A549 (cell line): Measurements from ENCODE around the gene FGD5. TPM values are rescaled to one million over a fixed set of nuclear protein-coding genes. Genes with fewer than 3 reads are reported as not detected.

Experiments
- ATAC-seq, 2 experiments: fragments of 200-7000 bp in 1 of 2; fragments of >200 bp in 1 of 2; cut with Nextera tagmentation in 1 of 2; cut with Tn5 transposase in 1 of 2; 3 replicates each; pipeline versions ENCODE4 v1.8.0 to v1.9.1; 2018 to 2020; ENCODE audit warnings: mild to moderate bottlenecking in 1 of 2, moderate library complexity in 1 of 2
- CTCF ChIA-PET: fragments of 300-600 bp; sonication (Branson Sonifier 250); formaldehyde crosslinking; extraction: SDS; loops from one replicate; lab custom pipeline; 2021; ENCODE audit warnings: antibody characterized with exemption, inconsistent platforms; lab: Yijun Ruan, JAX
- POLR2A ChIA-PET: fragments of 350-600 bp; formaldehyde crosslinking; extraction: SDS; loops from one replicate; lab custom pipeline; 2021; ENCODE audit warnings: antibody characterized with exemption, inconsistent platforms; lab: Yijun Ruan, JAX
- DNase-seq, 2 experiments: peaks; one replicate each; pipeline versions ENCODE4 v3.0.0 to v3.0.0-alpha.2; 2011 to 2016; ENCODE audit warnings: low read depth in 1 of 2, low spot score in 1 of 2
- FAIRE-seq: peaks from 2 replicates; lab custom pipeline; 2011; peaks lifted over from hg19 to GRCh38; lab: Jason Lieb, UNC
- H3K27ac ChIP-seq, 2 experiments: fragments of >200 bp; sonication (Bioruptor Twin); formaldehyde crosslinking; 3 replicates each; pipeline ENCODE4 v1.5.1; 2016 to 2017
- H3K4me1 ChIP-seq: fragments of >200 bp; sonication (Bioruptor Twin); formaldehyde crosslinking; 3 replicates; pipeline ENCODE4 v1.6.1; 2016
- H3K4me2 ChIP-seq: fragments of >200 bp; sonication (Bioruptor Twin); formaldehyde crosslinking; 3 replicates; pipeline ENCODE4 v1.6.1; 2016
- H3K4me3 ChIP-seq: fragments of >200 bp; sonication (Bioruptor Twin); formaldehyde crosslinking; 3 replicates; pipeline ENCODE4 v1.5.1; 2016
- H3K9me3 ChIP-seq: fragments of >200 bp; sonication (Bioruptor Twin); formaldehyde crosslinking; 3 replicates; pipeline ENCODE4 v1.6.1; 2016
- CHD2 ChIP-seq: fragments of 150-350 bp; IDR thresholded peaks from 2 replicates; pipeline ENCODE4 v1.6.1; 2014; ENCODE audit warnings: low read length; ENCODE audit not compliant: partially characterized antibody
- CTCF ChIP-seq: fragments of >200 bp; sonication (Bioruptor Twin); formaldehyde crosslinking; IDR thresholded peaks from 3 replicates; pipeline ENCODE4 v1.5.1; 2016
- EHMT2 ChIP-seq: fragments of 200-600 bp; sonication (generic); IDR thresholded peaks from 2 replicates; pipeline ENCODE4 v1.6.1; 2016; ENCODE audit warnings: antibody characterized with exemption, low read depth, mild to moderate bottlenecking, moderate library complexity
- FOSL2 ChIP-seq, 2 experiments: fragments of 450-650 bp in 1 of 2; fragments of >200 bp in 1 of 2; sonication (Bioruptor Twin) in 1 of 2; formaldehyde crosslinking; IDR thresholded peaks; 2 replicates each; pipeline versions ENCODE4 v1.5.0 to v1.6.1; 2016 to 2020; ENCODE audit warnings: mild to moderate bottlenecking in 1 of 2, moderate library complexity in 1 of 2
- FOXS1 ChIP-seq: fragments of 250-450 bp; sonication (Bioruptor Pico); IDR thresholded peaks from 2 replicates; pipeline ENCODE4 v1.5.0; 2020; ENCODE audit warnings: mild to moderate bottlenecking, moderate library complexity
- HDAC2 ChIP-seq: fragments of 200-600 bp; sonication (generic); IDR thresholded peaks from 2 replicates; pipeline ENCODE4 v1.6.1; 2016
- MAX ChIP-seq: IDR thresholded peaks from 2 replicates; pipeline ENCODE4 v1.6.1; 2012
- NFE2L2 ChIP-seq: fragments of 150-350 bp; conservative IDR thresholded peaks from 2 replicates; pipeline ENCODE4 v1.6.1; 2014; ENCODE audit warnings: low read length
- PHF8 ChIP-seq: fragments of 200-600 bp; sonication (generic); IDR thresholded peaks from 2 replicates; pipeline ENCODE4 v1.6.1; 2016; ENCODE audit warnings: low read depth, mild to moderate bottlenecking, antibody characterized with exemption, moderate library complexity, borderline replicate concordance
- RARB ChIP-seq: fragments of 250-450 bp; sonication (Bioruptor Pico); IDR thresholded peaks from 2 replicates; pipeline ENCODE4 v1.8.0; 2021; ENCODE audit warnings: mild to moderate bottlenecking, moderate library complexity
- RNF2 ChIP-seq: fragments of 200-600 bp; sonication (generic); IDR thresholded peaks from 2 replicates; pipeline ENCODE4 v1.6.1; 2016; ENCODE audit warnings: low read depth, mild to moderate bottlenecking, antibody characterized with exemption, moderate library complexity, borderline replicate concordance
- SMC3 ChIP-seq: fragments of >200 bp; sonication (Bioruptor Twin); formaldehyde crosslinking; IDR thresholded peaks from 3 replicates; pipeline ENCODE4 v1.6.1; 2018; ENCODE audit warnings: inconsistent platforms
- TFCP2L1 ChIP-seq: fragments of 250-450 bp; sonication (Bioruptor Pico); IDR thresholded peaks from 2 replicates; pipeline ENCODE4 v1.5.0; 2021; ENCODE audit warnings: mild to moderate bottlenecking
- TP53 ChIP-seq: fragments of 250-450 bp; sonication (Bioruptor Pico); IDR thresholded peaks from 2 replicates; pipeline ENCODE4 v1.5.0; 2021; ENCODE audit warnings: mild to moderate bottlenecking, moderate library complexity
- ZC3H11A ChIP-seq: fragments of 450-650 bp; IDR thresholded peaks from 2 replicates; pipeline ENCODE4 v1.6.1; 2014; ENCODE audit warnings: antibody characterized with exemption, mild to moderate bottlenecking
- ZFP36 ChIP-seq: fragments of 450-650 bp; IDR thresholded peaks from 2 replicates; pipeline ENCODE4 v1.6.1; 2014; ENCODE audit warnings: borderline replicate concordance; ENCODE audit not compliant: partially characterized antibody
- ZNF302 ChIP-seq: fragments of 250-450 bp; sonication (Bioruptor Pico); IDR thresholded peaks from 2 replicates; pipeline ENCODE4 v1.9.0; 2021; ENCODE audit warnings: inconsistent platforms, mild to moderate bottlenecking, moderate library complexity
- ZSCAN20 ChIP-seq: fragments of 250-450 bp; sonication (Bioruptor Pico); IDR thresholded peaks from 2 replicates; pipeline ENCODE4 v1.8.0; 2022; ENCODE audit warnings: mild to moderate bottlenecking, moderate library complexity
- WGBS: methylation state at CpG from one replicate; pipeline ENCODE4 v1.1.6; 2017; ENCODE audit errors: missing lambda C conversion rate; 5-methylcytosine and 5-hydroxymethylcytosine counted together
- polyA plus RNA-seq, 4 experiments: library from polyadenylated mRNA; depleted of rRNA in 3 of 4; stranded (reverse); fragments of >200 nt; fragmentation: RNase III in 1 of 4; extraction: RNeasy Plus Mini Kit Qiagen cat#74134 plus additional on column Dnase treatment in 1 of 4; gene quantifications; 2 replicates in 3 of 4; 3 replicates in 1 of 4; pipeline ENCODE4 v1.2.3, GENCODE V29; 2011 to 2017
- TF ChIP-seq, protein P1 (sequence below): fragments of 200-600 bp; sonication (generic); IDR thresholded peaks from 2 replicates; pipeline ENCODE4 v1.6.1; 2016; ENCODE audit warnings: antibody characterized with exemption, mild to moderate bottlenecking, moderate library complexity
- TF ChIP-seq, protein P2 (sequence below): fragments of >200 bp; sonication (Bioruptor Twin); formaldehyde crosslinking; IDR thresholded peaks from 2 replicates; pipeline ENCODE4 v1.6.1; 2016
- TF ChIP-seq, protein P3 (sequence below): fragments of 150-350 bp; IDR thresholded peaks from 2 replicates; pipeline ENCODE4 v1.6.1; 2014; ENCODE audit warnings: low read depth, mild to moderate bottlenecking, low read length

FGD5 gene
- polyA plus RNA-seq, 2 of the 4 experiments (the other 2 are of a cell fraction), result 0.16 TPM; not detected in 1

DNA sequence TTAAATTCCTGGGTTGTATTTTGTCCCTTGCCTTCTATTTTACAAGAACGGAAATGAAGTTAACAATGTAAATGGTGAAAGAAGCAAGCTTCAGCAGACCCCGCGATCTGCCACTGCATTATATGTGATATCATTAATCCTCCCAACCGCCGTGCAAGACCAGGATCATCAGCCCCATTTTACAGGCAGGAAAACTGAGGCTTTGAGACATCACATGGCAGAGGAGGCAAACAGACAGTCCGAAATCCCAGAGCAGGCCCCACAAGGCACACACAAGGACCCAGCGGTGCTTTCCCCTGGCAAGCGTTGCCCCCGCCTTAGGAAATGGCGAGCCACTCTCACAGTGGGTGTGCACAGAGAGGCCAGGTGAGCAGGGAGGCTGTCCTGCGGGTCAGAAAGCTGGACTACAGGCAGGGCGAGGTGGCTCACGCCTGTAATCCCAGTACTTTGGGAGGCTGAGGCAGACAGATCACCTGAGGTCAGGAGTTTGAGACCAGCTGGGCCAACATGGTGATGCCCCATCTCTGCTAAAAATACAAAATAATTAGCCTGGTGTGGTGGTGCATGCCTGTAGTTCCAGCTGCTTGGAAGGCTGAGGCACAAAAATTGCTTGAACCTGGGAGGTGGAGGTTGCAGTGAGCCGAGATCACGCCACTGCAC is 16.2 kb downstream of the FGD5 start (continued):
- TF ChIP-seq, protein P1, sequence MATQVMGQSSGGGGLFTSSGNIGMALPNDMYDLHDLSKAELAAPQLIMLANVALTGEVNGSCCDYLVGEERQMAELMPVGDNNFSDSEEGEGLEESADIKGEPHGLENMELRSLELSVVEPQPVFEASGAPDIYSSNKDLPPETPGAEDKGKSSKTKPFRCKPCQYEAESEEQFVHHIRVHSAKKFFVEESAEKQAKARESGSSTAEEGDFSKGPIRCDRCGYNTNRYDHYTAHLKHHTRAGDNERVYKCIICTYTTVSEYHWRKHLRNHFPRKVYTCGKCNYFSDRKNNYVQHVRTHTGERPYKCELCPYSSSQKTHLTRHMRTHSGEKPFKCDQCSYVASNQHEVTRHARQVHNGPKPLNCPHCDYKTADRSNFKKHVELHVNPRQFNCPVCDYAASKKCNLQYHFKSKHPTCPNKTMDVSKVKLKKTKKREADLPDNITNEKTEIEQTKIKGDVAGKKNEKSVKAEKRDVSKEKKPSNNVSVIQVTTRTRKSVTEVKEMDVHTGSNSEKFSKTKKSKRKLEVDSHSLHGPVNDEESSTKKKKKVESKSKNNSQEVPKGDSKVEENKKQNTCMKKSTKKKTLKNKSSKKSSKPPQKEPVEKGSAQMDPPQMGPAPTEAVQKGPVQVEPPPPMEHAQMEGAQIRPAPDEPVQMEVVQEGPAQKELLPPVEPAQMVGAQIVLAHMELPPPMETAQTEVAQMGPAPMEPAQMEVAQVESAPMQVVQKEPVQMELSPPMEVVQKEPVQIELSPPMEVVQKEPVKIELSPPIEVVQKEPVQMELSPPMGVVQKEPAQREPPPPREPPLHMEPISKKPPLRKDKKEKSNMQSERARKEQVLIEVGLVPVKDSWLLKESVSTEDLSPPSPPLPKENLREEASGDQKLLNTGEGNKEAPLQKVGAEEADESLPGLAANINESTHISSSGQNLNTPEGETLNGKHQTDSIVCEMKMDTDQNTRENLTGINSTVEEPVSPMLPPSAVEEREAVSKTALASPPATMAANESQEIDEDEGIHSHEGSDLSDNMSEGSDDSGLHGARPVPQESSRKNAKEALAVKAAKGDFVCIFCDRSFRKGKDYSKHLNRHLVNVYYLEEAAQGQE, result no peak
- no peak for TF ChIP-seq ZSCAN20 (CRISPR knock-in tag)
- TF ChIP-seq ZC3H11A, result no peak
- no peak for TF ChIP-seq TFCP2L1 (CRISPR knock-in tag)

DNA sequence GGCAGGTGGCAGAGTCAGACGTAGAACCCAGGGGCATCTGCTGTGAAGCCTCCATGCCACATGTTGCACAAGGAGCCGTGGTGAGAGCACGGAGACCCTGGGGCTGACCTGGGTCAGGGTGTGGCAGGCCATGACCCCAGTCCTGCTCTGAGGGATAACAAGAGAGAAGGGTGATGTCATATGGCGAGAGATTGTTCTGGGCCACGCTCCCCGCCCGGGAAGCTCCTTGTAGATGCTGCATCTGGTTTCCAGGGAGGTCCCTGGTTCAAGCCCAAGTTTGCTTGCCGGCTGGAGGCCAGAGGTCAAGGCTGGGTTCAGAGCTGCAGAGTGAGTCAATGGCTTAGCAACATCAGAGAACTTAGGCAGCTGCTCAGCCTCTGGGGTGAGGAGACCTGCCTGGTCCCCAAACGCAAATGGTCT is 17.3 kb downstream of the FGD5 start:
- no peak for ATAC-seq
- DNase-seq, result no peak
- no peak for TF ChIP-seq ZFP36
- TF ChIP-seq, protein P2, sequence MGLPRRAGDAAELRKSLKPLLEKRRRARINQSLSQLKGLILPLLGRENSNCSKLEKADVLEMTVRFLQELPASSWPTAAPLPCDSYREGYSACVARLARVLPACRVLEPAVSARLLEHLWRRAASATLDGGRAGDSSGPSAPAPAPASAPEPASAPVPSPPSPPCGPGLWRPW, result no peak
- no peak for TF ChIP-seq RNF2
- TF ChIP-seq, protein P1, result no peak
- TF ChIP-seq CHD2, result no peak
- TF ChIP-seq, protein P3, sequence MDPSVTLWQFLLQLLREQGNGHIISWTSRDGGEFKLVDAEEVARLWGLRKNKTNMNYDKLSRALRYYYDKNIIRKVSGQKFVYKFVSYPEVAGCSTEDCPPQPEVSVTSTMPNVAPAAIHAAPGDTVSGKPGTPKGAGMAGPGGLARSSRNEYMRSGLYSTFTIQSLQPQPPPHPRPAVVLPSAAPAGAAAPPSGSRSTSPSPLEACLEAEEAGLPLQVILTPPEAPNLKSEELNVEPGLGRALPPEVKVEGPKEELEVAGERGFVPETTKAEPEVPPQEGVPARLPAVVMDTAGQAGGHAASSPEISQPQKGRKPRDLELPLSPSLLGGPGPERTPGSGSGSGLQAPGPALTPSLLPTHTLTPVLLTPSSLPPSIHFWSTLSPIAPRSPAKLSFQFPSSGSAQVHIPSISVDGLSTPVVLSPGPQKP, result no peak
- no peak for TF ChIP-seq TP53
- no peak for FAIRE-seq
- POLR2A ChIA-PET, result no interaction called here
- no peak overlapping the region for H3K27ac ChIP-seq
- CTCF ChIA-PET, result interaction anchor here (1.0 kb wide), 1 partner anchor 38 kb away, joined by 3 read pairs; no protein-coding TSS in a partner anchor
- H3K4me3 ChIP-seq, result no peak overlapping the region
- no peak overlapping the region for H3K4me2 ChIP-seq
- no peaks in the 10 kb centered on the region for H3K4me1 ChIP-seq
- no peaks in the 10 kb centered on the region for H3K9me3 ChIP-seq
- 53% methylated on average over 8 of the region's 9 CpGs for WGBS

DNA sequence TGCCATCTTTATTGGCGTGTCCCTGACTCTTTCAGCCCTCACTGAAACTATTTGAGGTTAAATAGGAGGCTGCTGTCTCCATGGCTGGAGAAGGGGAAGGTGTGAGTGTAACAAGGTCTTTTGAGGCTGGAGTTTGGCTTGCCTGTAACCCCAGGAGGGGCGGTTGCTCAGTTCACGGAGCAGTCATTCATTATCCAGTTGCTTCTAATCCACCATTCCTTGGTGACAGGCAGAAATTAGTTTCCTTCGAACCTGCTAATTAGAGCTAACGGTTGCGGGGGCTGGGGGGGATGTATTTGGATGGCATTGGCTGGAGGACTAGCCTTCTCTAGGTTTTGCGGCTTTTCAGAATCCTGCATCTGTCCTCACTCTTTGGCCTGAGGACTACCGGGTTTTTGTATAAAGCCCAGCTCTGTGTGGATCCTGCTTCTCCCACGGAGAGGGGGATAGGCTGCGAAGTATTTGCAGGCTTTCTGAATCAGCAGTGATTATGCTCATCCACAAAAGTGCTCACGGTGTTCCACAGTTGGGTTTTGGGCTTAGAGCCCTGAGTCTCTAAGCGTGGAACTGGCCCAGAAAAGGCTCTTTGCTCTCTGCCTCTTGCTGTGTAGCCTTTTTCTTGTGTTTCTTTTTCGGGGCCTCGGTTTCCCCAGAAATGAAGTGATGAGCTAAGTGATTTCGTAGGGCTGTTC is 18.6 kb downstream of the FGD5 start:
- ChIA-PET POLR2A (no interaction called here), CTCF (interaction anchor here (0.5 to 0.8 kb wide), 3 partner anchors 8 to 369 kb away, joined by 3 read pairs; no protein-coding TSS in a partner anchor)
- ATAC-seq (no peak), FAIRE-seq (no peak), DNase-seq (no peak)
- Histone ChIP-seq H3K9me3 (no peaks in the 10 kb centered on the region), H3K4me2 (no peak overlapping the region), H3K27ac (no peak overlapping the region), H3K4me3 (no peak overlapping the region), H3K4me1 (no peaks in the 10 kb centered on the region)
- 68% methylated on average over 15 of the region's 15 CpGs for WGBS
- no peak for TF ChIP-seq CTCF
- TF ChIP-seq MAX, result no peak
- no peak for TF ChIP-seq CHD2
- no peak for TF ChIP-seq ZNF302
- no peak for TF ChIP-seq FOSL2 (IDR thresholded peaks at IDR 0.05)
- TF ChIP-seq FOSL2 (CRISPR knock-in tag; IDR thresholded peaks at IDR 0.05), result no peak
- no peak for TF ChIP-seq HDAC2
- TF ChIP-seq ZFP36, result no peak
- TF ChIP-seq EHMT2, result no peak
- no peak for TF ChIP-seq PHF8
- no peak for TF ChIP-seq RARB
- TF ChIP-seq FOXS1, result no peak
- no peak for TF ChIP-seq SMC3
- TF ChIP-seq NFE2L2, result no peak
